WTC11 (cell line): ENCODE results near the gene MARS1. TPM values are rescaled to one million over a fixed set of nuclear protein-coding genes. Genes with fewer than 3 reads are reported as not detected.

Experiments
- ATAC-seq: fragments of 200-7000 bp; cut with Tn5 transposase; 2 replicates; pipeline ENCODE4 v1.10.0; 2021; ENCODE audit warnings: mild to moderate bottlenecking, moderate library complexity
- CTCF ChIA-PET: fragments of 300-600 bp; sonication (Branson Sonifier 250); formaldehyde crosslinking; loops from one replicate; lab custom pipeline; 2021; ENCODE audit warnings: antibody characterized with exemption; lab: Charles Lee
- POLR2A ChIA-PET: fragments of 350-600 bp; sonication (Branson Sonifier 250); formaldehyde crosslinking; loops from one replicate; lab custom pipeline; 2021; ENCODE audit warnings: antibody characterized with exemption; lab: Charles Lee
- DNase-seq: peaks from one replicate; pipeline ENCODE4 v3.0.0; 2021; ENCODE audit warnings: low spot score
- H3K27ac Mint-ChIP-seq: 2 replicates; pipeline ENCODE4 v1.8.0; 2021; ENCODE audit warnings: mixed read lengths
- H3K27me3 Mint-ChIP-seq: 2 replicates; pipeline ENCODE4 v1.8.0; 2021; ENCODE audit warnings: low read depth, mild to moderate bottlenecking, moderate library complexity, mixed read lengths
- H3K36me3 Mint-ChIP-seq: 2 replicates; pipeline ENCODE4 v1.8.0; 2021; ENCODE audit warnings: mixed read lengths
- H3K4me1 Mint-ChIP-seq: 2 replicates; pipeline ENCODE4 v1.8.0; 2022; ENCODE audit warnings: mixed read lengths
- H3K4me3 Mint-ChIP-seq: 2 replicates; pipeline ENCODE4 v1.8.0; 2021; ENCODE audit warnings: mild to moderate bottlenecking, moderate library complexity, mixed read lengths
- H3K9me3 Mint-ChIP-seq: 2 replicates; pipeline ENCODE4 v1.8.0; 2021; ENCODE audit warnings: mixed read lengths
- ELF4 ChIP-seq: sonication (generic); formaldehyde crosslinking; IDR thresholded peaks from 2 replicates; pipeline ENCODE4 v1.8.1; 2022; ENCODE audit warnings: low read depth, mild to moderate bottlenecking, moderate library complexity, missing genetic modification reagents
- ERG ChIP-seq: fragments of 250-450 bp; sonication (Bioruptor Pico); IDR thresholded peaks from 2 replicates; pipeline ENCODE4 v1.8.0; 2021; ENCODE audit warnings: mild to moderate bottlenecking
- ETV6 ChIP-seq: sonication (generic); formaldehyde crosslinking; IDR thresholded peaks from 2 replicates; pipeline ENCODE4 v1.8.1; 2022; ENCODE audit warnings: mild to moderate bottlenecking, missing genetic modification reagents
- IRF1 ChIP-seq: sonication (generic); formaldehyde crosslinking; IDR thresholded peaks from 2 replicates; pipeline ENCODE4 v1.8.0; 2023; ENCODE audit warnings: missing genetic modification reagents
- KAT7 ChIP-seq: sonication (generic); formaldehyde crosslinking; IDR thresholded peaks from 2 replicates; pipeline ENCODE4 v1.8.1; 2023; ENCODE audit warnings: missing genetic modification reagents, mild to moderate bottlenecking, borderline replicate concordance
- MAX ChIP-seq: sonication (generic); formaldehyde crosslinking; IDR thresholded peaks from 2 replicates; pipeline ENCODE4 v1.8.0; 2022; ENCODE audit warnings: mild to moderate bottlenecking, missing genetic modification reagents
- OVOL2 ChIP-seq: fragments of 250-450 bp; sonication (Bioruptor Pico); IDR thresholded peaks from 2 replicates; pipeline ENCODE4 v1.9.0; 2021; ENCODE audit warnings: mild to moderate bottlenecking, borderline replicate concordance
- PRDM15 ChIP-seq: sonication (generic); formaldehyde crosslinking; IDR thresholded peaks from 2 replicates; pipeline ENCODE4 v1.8.0; 2022; ENCODE audit warnings: missing genetic modification reagents
- RORB ChIP-seq: fragments of 250-450 bp; sonication (Bioruptor Pico); IDR thresholded peaks from 2 replicates; pipeline ENCODE4 v1.9.0; 2021; ENCODE audit warnings: mild to moderate bottlenecking
- SMAD3 ChIP-seq: sonication (generic); formaldehyde crosslinking; IDR thresholded peaks from 2 replicates; pipeline ENCODE4 v1.8.0; 2022; ENCODE audit warnings: missing genetic modification reagents, mild to moderate bottlenecking, borderline replicate concordance
- SMAD4 ChIP-seq: sonication (generic); formaldehyde crosslinking; IDR thresholded peaks from 2 replicates; pipeline ENCODE4 v1.8.0; 2022; ENCODE audit warnings: mild to moderate bottlenecking, missing genetic modification reagents
- SOX15 ChIP-seq: fragments of 250-450 bp; sonication (Bioruptor Pico); IDR thresholded peaks from 2 replicates; pipeline ENCODE4 v1.9.0; 2021; ENCODE audit warnings: mild to moderate bottlenecking
- ZNF219 ChIP-seq: sonication (generic); formaldehyde crosslinking; IDR thresholded peaks from 2 replicates; pipeline ENCODE4 v1.8.0; 2023; ENCODE audit warnings: missing genetic modification reagents, mild to moderate bottlenecking, borderline replicate concordance
- ZNF416 ChIP-seq: fragments of 250-450 bp; sonication (Bioruptor Pico); IDR thresholded peaks from 2 replicates; pipeline ENCODE4 v1.9.0; 2021; ENCODE audit warnings: mild to moderate bottlenecking, inconsistent platforms
- total RNA-seq: library from RNA; stranded (reverse); gene quantifications from 3 replicates; pipeline ENCODE4 v1.2.3, GENCODE V29; 2021
- TF ChIP-seq, protein P1 (sequence below): fragments of 250-450 bp; sonication (Bioruptor Pico); IDR thresholded peaks from 2 replicates; pipeline ENCODE4 v1.9.0; 2021; ENCODE audit warnings: mild to moderate bottlenecking
- TF ChIP-seq, protein P2 (sequence below): fragments of 200-600 bp; IDR thresholded peaks from 2 replicates; pipeline ENCODE4 v1.8.0; 2022; ENCODE audit warnings: antibody characterized with exemption
- TF ChIP-seq, protein P3 (sequence below): fragments of 250-450 bp; sonication (Bioruptor Pico); IDR thresholded peaks from 2 replicates; pipeline ENCODE4 v2.1.2; 2022; ENCODE audit warnings: mild to moderate bottlenecking, moderate library complexity

Gene MARS1
- total RNA-seq, 1 experiment from 2014 or later: 367 TPM

DNA sequence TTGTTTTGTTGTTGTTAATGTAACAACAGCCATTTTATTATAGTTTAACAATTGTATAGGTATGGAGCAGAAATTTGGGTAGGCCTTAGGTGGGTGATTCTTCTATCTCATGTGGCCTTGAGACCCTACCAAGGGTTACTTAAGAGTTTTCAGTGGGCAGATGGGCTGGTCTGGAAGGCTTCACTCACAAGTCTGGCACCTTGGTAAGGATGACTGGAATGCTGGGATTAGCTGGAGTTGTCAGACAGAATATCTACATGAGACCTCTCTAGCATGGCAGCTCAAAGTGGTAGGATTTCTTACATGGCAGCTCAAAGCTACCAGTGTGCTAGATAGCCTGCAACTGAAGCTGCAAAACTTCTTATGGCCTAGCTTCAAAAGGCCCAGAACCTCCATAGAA, 2.2 kb upstream of the MARS1 start (continued):
- TF ChIP-seq PRDM15 (CRISPR knock-in tag): no peak

DNA sequence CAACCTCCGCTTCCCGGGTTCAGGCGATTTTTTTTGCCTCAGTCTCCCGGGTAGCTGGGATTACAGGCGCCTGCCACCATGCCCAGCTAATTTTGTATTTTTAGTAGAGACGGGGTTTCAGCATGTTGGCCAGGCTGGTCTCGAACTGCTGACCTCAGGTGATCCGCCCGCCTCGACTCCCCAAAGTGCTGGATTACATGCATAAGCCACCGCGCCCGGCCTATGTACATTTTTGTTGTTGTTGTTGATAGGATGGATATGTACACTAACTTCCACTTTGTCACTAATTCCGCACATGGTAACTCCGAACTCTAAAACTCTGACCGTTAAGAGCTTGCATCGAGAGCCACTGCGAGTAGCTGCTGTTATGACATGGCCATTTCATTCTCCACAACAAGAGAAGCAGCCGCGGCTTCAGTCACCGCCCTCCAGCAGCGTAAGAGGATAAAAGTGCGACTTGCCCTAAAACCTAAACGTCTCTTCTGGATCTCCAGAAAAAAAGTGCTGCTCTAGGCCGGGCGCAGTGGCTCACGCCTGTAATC, 742 bp upstream of the MARS1 start:
- no peak for DNase-seq
- no peaks in the 10 kb centered on the region; the same call in 1 of the 2 replicates for H3K27me3 Mint-ChIP-seq
- TF ChIP-seq IRF1 (CRISPR knock-in tag): no peak
- TF ChIP-seq, protein P1, sequence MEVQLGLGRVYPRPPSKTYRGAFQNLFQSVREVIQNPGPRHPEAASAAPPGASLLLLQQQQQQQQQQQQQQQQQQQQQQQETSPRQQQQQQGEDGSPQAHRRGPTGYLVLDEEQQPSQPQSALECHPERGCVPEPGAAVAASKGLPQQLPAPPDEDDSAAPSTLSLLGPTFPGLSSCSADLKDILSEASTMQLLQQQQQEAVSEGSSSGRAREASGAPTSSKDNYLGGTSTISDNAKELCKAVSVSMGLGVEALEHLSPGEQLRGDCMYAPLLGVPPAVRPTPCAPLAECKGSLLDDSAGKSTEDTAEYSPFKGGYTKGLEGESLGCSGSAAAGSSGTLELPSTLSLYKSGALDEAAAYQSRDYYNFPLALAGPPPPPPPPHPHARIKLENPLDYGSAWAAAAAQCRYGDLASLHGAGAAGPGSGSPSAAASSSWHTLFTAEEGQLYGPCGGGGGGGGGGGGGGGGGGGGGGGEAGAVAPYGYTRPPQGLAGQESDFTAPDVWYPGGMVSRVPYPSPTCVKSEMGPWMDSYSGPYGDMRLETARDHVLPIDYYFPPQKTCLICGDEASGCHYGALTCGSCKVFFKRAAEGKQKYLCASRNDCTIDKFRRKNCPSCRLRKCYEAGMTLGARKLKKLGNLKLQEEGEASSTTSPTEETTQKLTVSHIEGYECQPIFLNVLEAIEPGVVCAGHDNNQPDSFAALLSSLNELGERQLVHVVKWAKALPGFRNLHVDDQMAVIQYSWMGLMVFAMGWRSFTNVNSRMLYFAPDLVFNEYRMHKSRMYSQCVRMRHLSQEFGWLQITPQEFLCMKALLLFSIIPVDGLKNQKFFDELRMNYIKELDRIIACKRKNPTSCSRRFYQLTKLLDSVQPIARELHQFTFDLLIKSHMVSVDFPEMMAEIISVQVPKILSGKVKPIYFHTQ (CRISPR knock-in tag): no peak
- TF ChIP-seq, protein P2, sequence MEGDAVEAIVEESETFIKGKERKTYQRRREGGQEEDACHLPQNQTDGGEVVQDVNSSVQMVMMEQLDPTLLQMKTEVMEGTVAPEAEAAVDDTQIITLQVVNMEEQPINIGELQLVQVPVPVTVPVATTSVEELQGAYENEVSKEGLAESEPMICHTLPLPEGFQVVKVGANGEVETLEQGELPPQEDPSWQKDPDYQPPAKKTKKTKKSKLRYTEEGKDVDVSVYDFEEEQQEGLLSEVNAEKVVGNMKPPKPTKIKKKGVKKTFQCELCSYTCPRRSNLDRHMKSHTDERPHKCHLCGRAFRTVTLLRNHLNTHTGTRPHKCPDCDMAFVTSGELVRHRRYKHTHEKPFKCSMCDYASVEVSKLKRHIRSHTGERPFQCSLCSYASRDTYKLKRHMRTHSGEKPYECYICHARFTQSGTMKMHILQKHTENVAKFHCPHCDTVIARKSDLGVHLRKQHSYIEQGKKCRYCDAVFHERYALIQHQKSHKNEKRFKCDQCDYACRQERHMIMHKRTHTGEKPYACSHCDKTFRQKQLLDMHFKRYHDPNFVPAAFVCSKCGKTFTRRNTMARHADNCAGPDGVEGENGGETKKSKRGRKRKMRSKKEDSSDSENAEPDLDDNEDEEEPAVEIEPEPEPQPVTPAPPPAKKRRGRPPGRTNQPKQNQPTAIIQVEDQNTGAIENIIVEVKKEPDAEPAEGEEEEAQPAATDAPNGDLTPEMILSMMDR: no peak
- no peak for TF ChIP-seq KAT7 (CRISPR knock-in tag)
- TF ChIP-seq ERG (CRISPR knock-in tag): no peak
- TF ChIP-seq ETV6 (CRISPR knock-in tag): no peak
- TF ChIP-seq ZNF416 (CRISPR knock-in tag): no peak
- no peak for TF ChIP-seq SOX15 (CRISPR knock-in tag)
- TF ChIP-seq RORB (CRISPR knock-in tag): no peak
- no peak for TF ChIP-seq ELF4 (CRISPR knock-in tag)
- no peak for TF ChIP-seq SMAD4 (CRISPR knock-in tag)
- no peak for TF ChIP-seq MAX (CRISPR knock-in tag)
- TF ChIP-seq ZNF219 (CRISPR knock-in tag): no peak
- no peak for TF ChIP-seq SMAD3
- TF ChIP-seq OVOL2 (CRISPR knock-in tag): no peak
- TF ChIP-seq, protein P3, sequence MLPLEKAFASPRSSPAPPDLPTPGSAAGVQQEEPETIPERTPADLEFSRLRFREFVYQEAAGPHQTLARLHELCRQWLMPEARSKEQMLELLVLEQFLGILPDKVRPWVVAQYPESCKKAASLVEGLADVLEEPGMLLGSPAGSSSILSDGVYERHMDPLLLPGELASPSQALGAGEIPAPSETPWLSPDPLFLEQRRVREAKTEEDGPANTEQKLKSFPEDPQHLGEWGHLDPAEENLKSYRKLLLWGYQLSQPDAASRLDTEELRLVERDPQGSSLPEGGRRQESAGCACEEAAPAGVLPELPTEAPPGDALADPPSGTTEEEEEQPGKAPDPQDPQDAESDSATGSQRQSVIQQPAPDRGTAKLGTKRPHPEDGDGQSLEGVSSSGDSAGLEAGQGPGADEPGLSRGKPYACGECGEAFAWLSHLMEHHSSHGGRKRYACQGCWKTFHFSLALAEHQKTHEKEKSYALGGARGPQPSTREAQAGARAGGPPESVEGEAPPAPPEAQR: no peak
- H3K4me3 Mint-ChIP-seq: peak overlapping the region; percentile 99
- peak overlapping the region; percentile 6; the same call in 1 of the 2 replicates for H3K27ac Mint-ChIP-seq
- POLR2A ChIA-PET: interaction anchor here (0.7 to 1.1 kb wide), 3 partner anchors 11 to 59 kb away, joined by 3 to 8 read pairs (median 3); no protein-coding TSS in a partner anchor
- H3K4me1 Mint-ChIP-seq: peaks cover 15% of the 10 kb centered on the region
- 0 out of 2 replicates have a peak, but pooled peaks have one; percentile 3 for ATAC-seq
- peaks cover 41% of the 10 kb centered on the region for H3K36me3 Mint-ChIP-seq
- H3K9me3 Mint-ChIP-seq: no peaks in the 10 kb centered on the region
- CTCF ChIA-PET: interaction anchor here (0.7 to 1.4 kb wide), 4 partner anchors 11 to 400 kb away, joined by 3 to 11 read pairs (median 5); no protein-coding TSS in a partner anchor
